GM06990 (cell line): ENCODE data around the gene USP5.

ENCODE experiments used
- DNase-seq: peaks from one replicate; pipeline ENCODE4 v3.0.0-alpha.2; 2011; ENCODE audit not compliant: insufficient read length; ENCODE audit errors: extremely low read depth
- H3K27me3 ChIP-seq: replicated peaks from 2 replicates; pipeline ENCODE4 v1.6.0; 2011; ENCODE audit warnings: low read length; ENCODE audit not compliant: control insufficient read depth, insufficient read depth
- H3K36me3 ChIP-seq: 2 replicates; pipeline ENCODE4 v1.5.1; 2011; ENCODE audit warnings: low read length; ENCODE audit not compliant: control insufficient read depth, insufficient read depth
- H3K4me3 ChIP-seq: replicated peaks from 2 replicates; pipeline ENCODE4 v1.5.1; 2011; ENCODE audit warnings: low read depth, mild to moderate bottlenecking, control low read depth, low read length
- TF ChIP-seq, protein P1 (sequence below): IDR thresholded peaks from 2 replicates; pipeline ENCODE4 v1.5.1; 2011; ENCODE audit warnings: low read length, control low read depth, mild to moderate bottlenecking, inconsistent platforms; ENCODE audit not compliant: insufficient read depth, poor library complexity, severe bottlenecking

USP5 gene

DNA sequence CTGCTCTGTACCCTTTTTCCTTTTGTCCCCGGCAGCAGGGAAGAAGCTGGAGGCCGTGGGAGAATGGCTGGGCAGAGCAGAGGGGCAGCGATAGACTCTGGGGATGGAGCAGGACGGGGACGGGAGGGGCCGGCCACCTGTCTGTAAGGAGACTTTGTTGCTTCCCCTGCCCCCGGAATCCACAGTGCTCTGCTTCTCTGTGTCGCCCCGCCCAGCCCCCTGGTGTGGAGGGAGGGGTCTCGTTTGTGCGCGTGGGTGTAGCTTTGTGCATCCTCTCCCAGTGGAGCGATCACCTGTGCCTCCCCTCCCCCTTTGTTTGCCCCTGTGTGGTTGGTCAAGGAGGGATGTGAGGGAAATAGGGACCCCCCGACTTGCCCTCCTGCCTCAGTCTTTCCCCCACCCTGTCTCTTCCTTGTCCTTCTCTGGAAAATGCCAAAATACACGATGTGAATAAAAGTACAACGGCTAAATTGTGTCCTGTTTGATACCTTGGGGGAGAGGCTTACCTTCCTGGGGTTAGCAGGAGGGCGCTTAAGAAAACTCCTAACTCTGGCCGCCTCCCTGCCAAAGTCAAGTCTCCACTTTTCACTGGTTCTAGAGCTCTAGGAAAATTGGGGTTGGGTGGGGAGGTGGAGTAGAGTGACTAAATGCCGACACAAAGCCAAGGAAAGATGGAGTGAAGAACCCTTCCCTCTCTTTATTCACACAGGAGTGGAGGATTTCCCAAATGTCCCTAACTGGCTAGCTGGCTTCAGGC is 14.4 kb downstream of the USP5 start:
- TF ChIP-seq, protein P1, sequence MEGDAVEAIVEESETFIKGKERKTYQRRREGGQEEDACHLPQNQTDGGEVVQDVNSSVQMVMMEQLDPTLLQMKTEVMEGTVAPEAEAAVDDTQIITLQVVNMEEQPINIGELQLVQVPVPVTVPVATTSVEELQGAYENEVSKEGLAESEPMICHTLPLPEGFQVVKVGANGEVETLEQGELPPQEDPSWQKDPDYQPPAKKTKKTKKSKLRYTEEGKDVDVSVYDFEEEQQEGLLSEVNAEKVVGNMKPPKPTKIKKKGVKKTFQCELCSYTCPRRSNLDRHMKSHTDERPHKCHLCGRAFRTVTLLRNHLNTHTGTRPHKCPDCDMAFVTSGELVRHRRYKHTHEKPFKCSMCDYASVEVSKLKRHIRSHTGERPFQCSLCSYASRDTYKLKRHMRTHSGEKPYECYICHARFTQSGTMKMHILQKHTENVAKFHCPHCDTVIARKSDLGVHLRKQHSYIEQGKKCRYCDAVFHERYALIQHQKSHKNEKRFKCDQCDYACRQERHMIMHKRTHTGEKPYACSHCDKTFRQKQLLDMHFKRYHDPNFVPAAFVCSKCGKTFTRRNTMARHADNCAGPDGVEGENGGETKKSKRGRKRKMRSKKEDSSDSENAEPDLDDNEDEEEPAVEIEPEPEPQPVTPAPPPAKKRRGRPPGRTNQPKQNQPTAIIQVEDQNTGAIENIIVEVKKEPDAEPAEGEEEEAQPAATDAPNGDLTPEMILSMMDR = no peak
- Histone ChIP-seq H3K27me3 (no peaks in the 10 kb centered on the region), H3K36me3 (peaks cover 38% of the 10 kb centered on the region), H3K4me3 (peak overlapping the region; percentile 72; the same call in 1 of the 2 replicates)
- no peak for DNase-seq

DNA sequence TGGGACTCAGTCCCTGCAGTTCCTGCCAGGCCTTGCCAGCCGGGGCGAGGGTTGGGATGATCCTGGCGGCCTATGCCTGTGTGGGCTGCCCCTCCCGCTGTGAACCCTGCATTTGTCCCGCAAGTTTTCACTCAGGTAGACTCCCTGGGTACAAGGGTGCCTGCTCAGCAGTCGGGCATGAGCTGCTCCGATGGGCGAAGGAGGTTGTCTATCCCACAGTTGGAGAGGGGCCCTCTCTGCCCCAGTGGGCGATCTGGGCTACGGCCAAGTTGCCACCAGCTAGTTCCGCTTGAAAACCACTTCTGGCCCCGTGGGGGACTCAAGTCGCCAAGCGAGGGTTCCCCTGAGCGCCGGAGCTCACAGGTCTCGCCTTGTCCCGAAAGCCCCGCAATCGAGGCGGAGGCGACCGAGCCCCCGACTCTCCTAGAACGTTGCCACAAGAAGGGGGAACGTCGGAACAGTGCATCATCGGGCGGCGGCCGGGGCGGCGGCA is 15.0 kb downstream of the USP5 start:
- DNase-seq = no peak
- TF ChIP-seq, protein P1 = no peak
- H3K27me3 ChIP-seq = no peaks in the 10 kb centered on the region
- H3K36me3 ChIP-seq = peaks cover 33% of the 10 kb centered on the region
- peak overlapping the region; percentile 72 for H3K4me3 ChIP-seq

DNA sequence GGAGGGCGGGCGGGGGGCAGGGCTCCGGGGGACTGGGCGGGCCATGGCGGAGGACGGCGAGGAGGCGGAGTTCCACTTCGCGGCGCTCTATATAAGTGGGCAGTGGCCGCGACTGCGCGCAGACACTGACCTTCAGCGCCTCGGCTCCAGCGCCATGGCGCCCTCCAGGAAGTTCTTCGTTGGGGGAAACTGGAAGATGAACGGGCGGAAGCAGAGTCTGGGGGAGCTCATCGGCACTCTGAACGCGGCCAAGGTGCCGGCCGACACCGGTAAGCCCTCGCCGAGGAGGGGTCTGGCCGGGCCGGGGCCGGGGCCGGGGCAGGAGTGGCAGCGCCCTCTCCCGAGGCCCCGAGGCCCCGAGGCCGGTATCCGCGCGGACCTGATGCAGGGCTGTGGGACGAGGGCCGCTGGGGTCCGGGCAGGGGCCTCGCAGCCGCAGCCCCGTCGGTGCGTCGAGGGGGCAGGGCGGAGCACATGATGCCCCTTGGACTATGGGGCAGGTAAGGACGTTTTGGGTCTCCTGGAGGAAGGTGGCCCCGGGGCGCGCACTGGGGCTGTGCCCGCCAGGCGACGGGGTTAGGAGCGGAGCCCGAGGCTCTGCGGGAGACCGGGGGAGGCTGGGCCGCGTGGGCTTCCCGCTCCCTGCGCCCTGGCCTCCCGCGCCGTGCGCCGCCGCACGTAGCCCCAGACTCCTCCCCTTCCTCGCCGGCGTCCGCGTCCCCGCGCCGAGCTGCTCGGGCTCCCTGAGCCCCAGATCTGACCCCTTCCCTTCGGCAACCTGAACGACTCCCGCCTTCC is 15.7 kb downstream of the USP5 start, which contains the start of gene TPI1:
Gene TPI1, plus strand, starts transcription at position 119 of the 798 bp plus-strand sequence. Its CDS starts 36 bp downstream, at position 155.
- peak within 1 kb of the TSS; percentile 72 for H3K4me3 ChIP-seq
- DNase-seq = peak; percentile 86
- TF ChIP-seq, protein P1 = no peak

DNA sequence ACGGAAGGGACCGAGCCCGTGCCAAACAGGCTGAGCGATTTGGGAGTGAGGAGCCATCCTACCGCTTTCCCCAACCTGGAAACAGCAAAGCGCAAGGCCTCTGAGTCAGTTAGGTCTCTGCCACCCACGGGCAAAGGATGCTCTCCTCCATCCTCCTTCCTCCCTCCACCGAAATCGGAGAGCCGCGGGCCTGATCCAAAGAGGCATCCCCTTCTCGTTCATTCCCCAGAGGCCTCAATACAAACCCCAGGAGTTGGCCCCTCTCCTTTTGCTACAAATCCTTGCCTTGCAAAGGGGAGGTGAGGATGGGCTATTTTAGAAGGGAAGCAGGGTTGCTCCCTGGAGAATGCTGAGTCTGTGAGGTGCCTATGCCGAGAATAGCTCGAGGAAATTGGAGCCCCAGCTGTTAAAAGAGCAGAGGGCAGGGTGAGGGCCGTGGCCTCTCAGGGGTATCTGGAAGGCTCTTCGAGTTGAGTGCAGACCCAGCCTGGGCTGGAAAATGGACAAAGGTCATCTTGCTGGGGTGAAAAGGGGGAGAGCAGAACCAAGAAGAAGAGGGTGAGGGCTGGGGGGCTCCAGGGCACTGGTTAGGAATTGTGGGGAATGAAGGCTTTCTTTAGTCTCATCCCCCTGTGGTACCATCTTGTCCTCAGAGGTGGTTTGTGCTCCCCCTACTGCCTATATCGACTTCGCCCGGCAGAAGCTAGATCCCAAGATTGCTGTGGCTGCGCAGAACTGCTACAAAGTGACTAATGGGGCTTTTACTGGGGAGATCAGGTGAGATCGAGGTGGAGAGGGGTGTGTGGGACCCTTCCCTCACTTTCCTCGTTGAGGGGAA is 16.5 kb downstream of the USP5 start:
- Histone ChIP-seq H3K27me3 (no peaks in the 10 kb centered on the region), H3K4me3 (peak overlapping the region; percentile 72), H3K36me3 (peaks cover 29% of the 10 kb centered on the region)
- no peak for DNase-seq
- TF ChIP-seq, protein P1 = peak; percentile 17

More for the DNA sequence above, 15.7 kb downstream of the USP5 start, which contains the start of gene TPI1:
- H3K27me3 ChIP-seq = no peaks in the 10 kb centered on the region
- H3K36me3 ChIP-seq = peaks cover 33% of the 10 kb centered on the region
